ENCODE measurements around the gene DLX4. TPM values are rescaled to one million over a fixed set of nuclear protein-coding genes. Genes with fewer than 3 reads are reported as not detected.

DLX4 gene
- total RNA-seq, 1 donor from 2014 or later: not detected

- TF ChIP-seq CTCF (IDR thresholded peaks at IDR 0.05; ENCODE audit: insufficient read depth, low read depth, low read length) (no peak), EZH2 (IDR thresholded peaks at IDR 0.05; ENCODE audit: insufficient read depth, low read length) (no peak)
- Histone ChIP-seq H3K4me2 (ENCODE audit: low read length) (no peak overlapping the region), H3K27ac (ENCODE audit: low read depth, low read length) (no peak overlapping the region), H2AFZ (ENCODE audit: low read depth, low read length) (no peak overlapping the region), H3K79me2 (ENCODE audit: insufficient read depth, low read length) (no peaks in the 10 kb centered on the region), H3K4me1 (ENCODE audit: insufficient read depth, low read length) (peaks cover under 1% of the 10 kb centered on the region), H3K9ac (ENCODE audit: low read length) (no peak overlapping the region), H4K20me1 (ENCODE audit: insufficient read depth, low read length) (peaks cover 1% of the 10 kb centered on the region), H3K36me3 (ENCODE audit: insufficient read depth, low read length) (no peaks in the 10 kb centered on the region), H3K27me3 (ENCODE audit: insufficient read depth, low read length) (peaks cover 75% of the 10 kb centered on the region), H3K9me3 (ENCODE audit: insufficient read depth, low read depth, low read length) (peaks cover 3% of the 10 kb centered on the region), H3K4me3 (ENCODE audit: insufficient read depth, low read depth, low read length) (no peak overlapping the region)
- FAIRE-seq: no peak
- no peaks in the 10 kb centered on the region for H3K9me3 Mint-ChIP-seq (ENCODE audit: unreplicated experiment)
- no peaks in the 10 kb centered on the region for H3K36me3 Mint-ChIP-seq (ENCODE audit: low read depth, unreplicated experiment)
- H3K27me3 Mint-ChIP-seq (ENCODE audit: low read depth, unreplicated experiment): peaks cover 88% of the 10 kb centered on the region
- H3K4me3 Mint-ChIP-seq (ENCODE audit: unreplicated experiment): no peak overlapping the region
- DNase-seq (ENCODE audit: low read depth): no peak
- H3K27ac Mint-ChIP-seq (ENCODE audit: unreplicated experiment): no peak overlapping the region
- no peaks in the 10 kb centered on the region for H3K4me1 Mint-ChIP-seq (ENCODE audit: low read depth, unreplicated experiment)
Observed at GRCh38 chr17:49987681-49988441, 18.9 kb downstream of the DLX4 start.

- H4K20me1 ChIP-seq (ENCODE audit: insufficient read depth, low read length): peaks cover 10% of the 10 kb centered on the region
- no peak for FAIRE-seq
- H3K27ac ChIP-seq (ENCODE audit: low read depth, low read length): no peak overlapping the region
- H2AFZ ChIP-seq (ENCODE audit: low read depth, low read length): no peak overlapping the region
- Mint-ChIP-seq H3K27me3 (ENCODE audit: low read depth, unreplicated experiment) (peaks cover 84% of the 10 kb centered on the region), H3K27ac (ENCODE audit: unreplicated experiment) (no peak overlapping the region), H3K36me3 (ENCODE audit: low read depth, unreplicated experiment) (peaks cover 4% of the 10 kb centered on the region), H3K4me1 (ENCODE audit: low read depth, unreplicated experiment) (peaks cover 1% of the 10 kb centered on the region), H3K9me3 (ENCODE audit: unreplicated experiment) (peaks cover 3% of the 10 kb centered on the region), H3K4me3 (ENCODE audit: unreplicated experiment) (no peak overlapping the region)
- no peak overlapping the region for H3K9ac ChIP-seq (ENCODE audit: low read length)
- no peaks in the 10 kb centered on the region for H3K36me3 ChIP-seq (ENCODE audit: insufficient read depth, low read length)
- peaks cover 3% of the 10 kb centered on the region for H3K9me3 ChIP-seq (ENCODE audit: insufficient read depth, low read depth, low read length)
- no peaks in the 10 kb centered on the region for H3K79me2 ChIP-seq (ENCODE audit: insufficient read depth, low read length)
- peaks cover 11% of the 10 kb centered on the region for H3K4me1 ChIP-seq (ENCODE audit: insufficient read depth, low read length)
- no peak overlapping the region for H3K4me2 ChIP-seq (ENCODE audit: low read length)
- no peak for DNase-seq (ENCODE audit: low read depth)
- TF ChIP-seq CTCF (IDR thresholded peaks at IDR 0.05; ENCODE audit: insufficient read depth, low read depth, low read length): no peak
- no peak for TF ChIP-seq EZH2 (IDR thresholded peaks at IDR 0.05; ENCODE audit: insufficient read depth, low read length)
- peaks cover 84% of the 10 kb centered on the region for H3K27me3 ChIP-seq (ENCODE audit: insufficient read depth, low read length)
- H3K4me3 ChIP-seq (ENCODE audit: insufficient read depth, low read depth, low read length): no peak overlapping the region
Observed at GRCh38 chr17:49989518-49989880, 20.5 kb downstream of the DLX4 start.

- Mint-ChIP-seq H3K4me3 (ENCODE audit: unreplicated experiment) (no peak overlapping the region), H3K9me3 (ENCODE audit: unreplicated experiment) (peaks cover 3% of the 10 kb centered on the region), H3K36me3 (ENCODE audit: low read depth, unreplicated experiment) (peaks cover 4% of the 10 kb centered on the region), H3K27ac (ENCODE audit: unreplicated experiment) (no peak overlapping the region), H3K4me1 (ENCODE audit: low read depth, unreplicated experiment) (peaks cover 5% of the 10 kb centered on the region), H3K27me3 (ENCODE audit: low read depth, unreplicated experiment) (peaks cover 86% of the 10 kb centered on the region)
- peaks cover 88% of the 10 kb centered on the region for H3K27me3 ChIP-seq (ENCODE audit: insufficient read depth, low read length)
- H3K79me2 ChIP-seq (ENCODE audit: insufficient read depth, low read length): no peaks in the 10 kb centered on the region
- no peak overlapping the region for H3K4me2 ChIP-seq (ENCODE audit: low read length)
- H3K9me3 ChIP-seq (ENCODE audit: insufficient read depth, low read depth, low read length): peaks cover 6% of the 10 kb centered on the region
- no peak for DNase-seq (ENCODE audit: low read depth)
- no peak for FAIRE-seq
- H3K4me1 ChIP-seq (ENCODE audit: insufficient read depth, low read length): peaks cover 17% of the 10 kb centered on the region
- no peak overlapping the region for H3K9ac ChIP-seq (ENCODE audit: low read length)
- no peak overlapping the region for H3K27ac ChIP-seq (ENCODE audit: low read depth, low read length)
- H2AFZ ChIP-seq (ENCODE audit: low read depth, low read length): no peak overlapping the region
- H3K36me3 ChIP-seq (ENCODE audit: insufficient read depth, low read length): no peaks in the 10 kb centered on the region
- no peak for TF ChIP-seq CTCF (IDR thresholded peaks at IDR 0.05; ENCODE audit: insufficient read depth, low read depth, low read length)
- no peak for TF ChIP-seq EZH2 (IDR thresholded peaks at IDR 0.05; ENCODE audit: insufficient read depth, low read length)
- no peak overlapping the region for H3K4me3 ChIP-seq (ENCODE audit: insufficient read depth, low read depth, low read length)
- H4K20me1 ChIP-seq (ENCODE audit: insufficient read depth, low read length): peaks cover 12% of the 10 kb centered on the region
Observed at GRCh38 chr17:49990331-49990730, 21.3 kb downstream of the DLX4 start.

Measured in astrocyte (in vitro differentiated cells and primary cell).